GM18502 (cell line): Measurements from ENCODE around the gene CEBPE.
A peak's percentile ranks its signal among the peaks of the same experiment; 100 is the strongest.

Source experiments
- ATAC-seq: cut with Tn5 transposase; IDR thresholded peaks from one replicate; pipeline ENCODE4 v1.9.1; 2021; ENCODE audit warnings: mild to moderate bottlenecking; ENCODE audit not compliant: unreplicated experiment, poor library complexity

CEBPE gene

DNA sequence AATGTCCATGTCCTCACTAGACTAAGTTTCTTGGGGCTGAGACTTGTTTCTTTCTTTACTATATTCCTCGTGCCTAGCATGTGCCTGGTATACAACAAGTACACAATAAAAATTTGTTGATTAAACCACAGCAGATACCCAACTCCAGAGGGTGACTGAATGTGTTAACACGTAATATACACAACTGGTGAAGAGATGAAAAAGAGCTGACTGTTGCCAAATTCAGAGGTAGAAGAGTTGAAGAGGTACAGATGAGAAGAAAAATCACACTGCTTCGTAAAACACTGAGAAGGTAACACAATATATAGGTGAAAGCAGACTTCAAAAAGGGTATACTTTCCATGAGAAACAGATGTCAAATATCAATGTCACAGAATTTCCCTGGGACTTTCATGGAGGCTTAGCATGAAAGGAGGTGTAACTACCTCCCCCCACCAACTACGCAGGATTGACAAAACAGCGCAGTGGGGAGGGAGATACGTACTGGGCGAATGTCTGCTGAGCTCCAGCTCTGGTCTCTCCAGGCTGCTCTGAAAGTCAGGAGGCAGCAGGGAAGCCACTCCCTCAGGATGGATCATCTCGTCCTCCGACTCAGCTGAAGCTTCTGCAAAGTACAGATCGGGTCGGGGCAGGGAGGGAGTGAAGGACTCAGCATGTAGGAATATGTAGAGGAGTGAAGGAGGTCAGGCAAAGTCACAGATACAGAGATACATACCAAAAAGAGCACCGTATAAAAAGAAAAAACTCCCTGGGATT lies 29.4 kb downstream of the CEBPE start:
- ATAC-seq: no peak

DNA sequence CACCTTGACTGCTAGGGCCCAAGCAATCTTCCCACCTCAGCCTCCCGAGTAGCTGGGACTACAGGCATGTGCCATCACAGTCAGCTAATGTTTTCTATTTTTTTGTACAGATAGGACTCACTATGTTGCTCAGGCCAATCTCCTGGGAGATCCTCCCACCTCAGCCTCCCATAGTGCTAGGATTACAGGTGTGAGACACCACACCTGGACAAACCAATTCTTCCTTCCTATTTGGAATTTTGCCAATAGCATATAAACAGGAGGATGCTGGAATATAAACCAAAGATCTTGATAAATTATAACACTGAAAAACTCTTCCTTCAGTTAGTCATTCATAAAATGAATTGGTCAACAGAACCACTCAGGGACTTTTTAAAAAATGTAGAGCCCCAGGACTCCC lies 32.5 kb downstream of the CEBPE start:
- ATAC-seq: no peak

DNA sequence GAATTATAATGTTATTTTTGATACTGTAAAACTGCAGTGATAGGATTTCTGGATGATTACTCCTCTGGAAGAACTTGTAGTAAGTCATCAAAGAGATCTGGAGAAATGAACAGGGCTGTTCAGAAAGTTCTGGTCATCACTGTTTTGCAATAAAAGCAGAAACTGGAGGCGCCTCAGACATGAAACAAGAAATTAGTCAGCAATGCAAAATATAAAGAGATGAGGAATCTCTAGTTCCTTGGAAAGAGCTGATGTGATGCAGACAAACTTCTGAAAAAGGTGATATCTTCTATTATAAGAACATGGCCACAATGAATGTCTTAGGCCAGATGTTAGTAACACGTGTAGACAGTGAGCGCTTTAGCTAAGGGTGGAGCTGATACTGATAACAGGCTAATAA lies 33.6 kb downstream of the CEBPE start:
- no peak for ATAC-seq

DNA sequence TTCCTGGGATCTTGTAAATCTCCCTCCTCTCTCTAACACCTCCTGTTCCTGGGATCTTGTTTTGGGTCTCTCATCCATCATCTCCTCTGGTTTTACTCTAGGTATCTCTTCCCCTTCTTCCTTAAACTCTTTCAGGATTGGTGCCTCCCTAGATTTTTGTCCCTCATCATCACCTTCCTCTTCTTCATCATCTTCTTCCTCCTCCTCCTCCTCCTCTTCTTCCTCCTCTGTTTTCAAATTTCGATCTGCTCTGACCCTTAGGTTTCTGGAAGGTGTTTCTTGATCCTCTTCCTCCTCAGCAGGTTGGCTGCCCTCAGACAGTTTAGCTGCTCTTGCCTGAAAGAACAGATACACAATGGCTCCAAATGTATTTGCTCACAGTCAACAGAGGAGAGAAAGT lies 38.6 kb downstream of the CEBPE start:
- ATAC-seq: no peak

DNA sequence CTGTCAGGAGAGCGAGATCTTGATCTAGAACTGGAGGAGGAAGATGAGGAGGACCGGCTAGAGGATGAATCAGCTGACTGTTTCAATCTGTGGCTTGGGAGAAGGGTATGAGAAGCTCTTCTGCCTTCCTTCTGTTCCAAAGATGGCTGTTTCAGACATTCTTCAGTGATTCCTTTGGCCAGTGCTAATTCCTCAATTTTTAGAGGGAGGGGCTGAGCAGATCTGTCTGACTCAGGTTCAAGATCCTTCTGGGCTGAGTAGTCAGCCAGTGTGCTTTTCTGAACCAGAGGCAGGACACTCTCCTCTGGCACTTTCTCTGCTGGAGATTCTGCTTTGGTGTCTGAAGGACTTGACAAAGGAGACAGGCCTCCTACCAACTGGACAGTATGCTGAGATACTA lies 39.3 kb downstream of the CEBPE start:
- no peak for ATAC-seq

DNA sequence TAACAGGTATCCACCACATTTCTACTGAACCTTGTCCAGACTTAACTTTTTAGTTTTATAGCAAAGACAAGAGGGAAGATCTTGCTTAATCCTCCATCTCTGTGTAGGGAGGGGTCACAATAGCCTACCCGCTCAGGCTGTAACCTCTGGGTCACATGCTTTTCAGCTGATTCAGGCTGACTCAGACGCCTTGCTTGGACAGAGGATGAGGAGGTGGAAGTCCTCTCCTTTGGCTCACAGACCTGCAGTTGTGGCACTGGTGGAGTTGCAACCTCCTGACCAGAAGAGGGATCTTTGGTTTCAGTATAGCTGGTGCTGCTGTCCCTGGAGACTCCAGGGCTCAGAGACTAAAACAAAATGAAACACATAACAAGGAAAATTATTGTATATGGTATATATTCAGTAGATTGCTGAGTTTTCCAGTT lies 40.4 kb downstream of the CEBPE start:
- no peak for ATAC-seq

DNA sequence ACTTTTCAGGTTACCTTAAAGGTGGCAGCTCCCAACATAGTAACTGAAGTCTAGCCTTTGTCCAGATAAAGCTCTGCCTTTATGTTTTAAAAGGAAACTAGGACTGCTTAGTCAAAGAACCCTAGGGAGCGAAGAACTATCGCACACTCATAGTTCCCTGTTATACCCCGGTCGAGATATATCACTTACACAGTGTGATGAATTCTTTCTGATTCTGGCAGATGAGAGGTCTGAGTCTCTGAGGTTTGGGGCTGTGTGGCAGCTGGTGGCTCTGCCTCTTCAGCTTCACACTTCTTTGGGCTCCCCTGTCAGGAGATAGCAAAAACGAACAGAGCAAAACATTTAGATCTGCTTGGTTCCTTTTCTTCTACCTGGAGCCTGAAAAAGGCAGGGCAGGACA lies 41.1 kb downstream of the CEBPE start:
- no peak for ATAC-seq

DNA sequence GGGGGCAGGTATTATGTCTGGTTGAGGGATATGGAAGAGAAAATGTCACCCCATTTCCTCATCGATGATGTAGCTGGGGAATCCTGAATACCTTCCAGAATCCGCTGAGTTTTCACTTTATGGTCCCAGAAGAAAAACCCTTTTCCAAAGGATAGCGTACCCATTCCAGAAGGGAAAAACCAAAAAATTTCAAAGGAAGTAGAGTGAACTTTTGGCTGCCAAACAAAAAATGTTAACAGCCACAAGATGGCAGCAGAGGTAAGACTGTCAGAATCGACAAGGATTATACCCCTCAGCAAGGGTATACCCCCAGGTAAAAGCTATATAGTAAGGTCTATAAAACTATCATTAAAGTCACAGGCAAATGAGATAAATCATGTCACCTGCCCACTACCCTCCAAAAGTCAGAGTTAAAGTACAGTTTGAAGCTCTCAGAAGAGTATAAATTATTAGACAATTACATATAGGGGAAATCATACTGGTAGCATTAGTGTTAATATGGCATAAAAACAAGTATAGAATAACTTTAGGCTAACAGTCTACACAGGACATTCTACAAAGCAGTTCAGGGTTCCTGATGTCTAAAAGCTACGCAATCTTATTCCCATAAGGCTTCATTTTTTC lies 42.2 kb downstream of the CEBPE start:
- no peak for ATAC-seq

DNA sequence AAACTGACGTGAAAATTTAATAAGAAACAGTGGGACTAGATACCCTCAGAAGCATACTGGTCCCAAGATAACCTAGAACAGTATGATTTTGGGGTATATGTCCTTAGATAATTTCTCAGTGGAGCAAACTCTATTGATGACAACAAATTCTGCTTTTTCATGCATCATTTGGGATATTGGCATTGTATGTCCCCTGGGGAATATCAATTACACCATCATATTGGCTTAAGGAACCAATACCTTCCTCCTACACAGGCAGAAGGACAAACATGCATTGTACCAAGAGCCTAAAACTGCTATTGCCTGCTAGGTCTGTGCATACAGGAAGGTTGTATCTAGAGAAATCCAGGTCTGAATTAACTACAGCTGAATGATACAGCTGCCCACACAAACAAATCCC lies 44.1 kb downstream of the CEBPE start:
- no peak for ATAC-seq

DNA sequence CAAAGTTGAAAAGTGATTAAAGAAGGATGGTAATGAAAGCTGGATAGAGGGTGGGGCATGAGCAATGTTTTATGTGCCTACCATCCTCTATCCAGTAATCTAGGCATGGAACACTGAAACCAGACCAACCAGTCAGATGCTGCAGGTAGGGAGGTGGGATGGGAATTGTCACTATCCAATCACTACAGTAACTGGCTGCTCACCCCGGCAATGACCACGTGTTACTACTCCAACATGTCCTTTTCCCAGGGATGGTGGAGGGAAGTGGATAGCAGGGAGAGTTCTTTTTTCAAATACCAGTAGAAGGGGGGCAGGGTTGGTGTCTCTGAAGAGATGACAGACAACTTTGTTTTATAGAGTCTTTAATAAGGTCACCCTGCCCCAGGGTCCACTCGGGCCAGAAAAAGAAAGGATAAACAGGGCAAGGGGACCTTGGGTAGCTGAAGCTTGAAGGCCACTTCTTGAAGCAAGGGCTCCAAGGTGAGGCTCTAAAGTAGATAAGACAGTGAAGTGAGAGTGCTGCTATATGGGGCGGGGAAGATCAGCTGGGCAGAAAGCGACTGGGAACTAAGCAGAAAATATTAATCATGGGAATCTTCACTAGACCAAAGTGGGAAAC lies 47.0 kb downstream of the CEBPE start:
- ATAC-seq: no peak

DNA sequence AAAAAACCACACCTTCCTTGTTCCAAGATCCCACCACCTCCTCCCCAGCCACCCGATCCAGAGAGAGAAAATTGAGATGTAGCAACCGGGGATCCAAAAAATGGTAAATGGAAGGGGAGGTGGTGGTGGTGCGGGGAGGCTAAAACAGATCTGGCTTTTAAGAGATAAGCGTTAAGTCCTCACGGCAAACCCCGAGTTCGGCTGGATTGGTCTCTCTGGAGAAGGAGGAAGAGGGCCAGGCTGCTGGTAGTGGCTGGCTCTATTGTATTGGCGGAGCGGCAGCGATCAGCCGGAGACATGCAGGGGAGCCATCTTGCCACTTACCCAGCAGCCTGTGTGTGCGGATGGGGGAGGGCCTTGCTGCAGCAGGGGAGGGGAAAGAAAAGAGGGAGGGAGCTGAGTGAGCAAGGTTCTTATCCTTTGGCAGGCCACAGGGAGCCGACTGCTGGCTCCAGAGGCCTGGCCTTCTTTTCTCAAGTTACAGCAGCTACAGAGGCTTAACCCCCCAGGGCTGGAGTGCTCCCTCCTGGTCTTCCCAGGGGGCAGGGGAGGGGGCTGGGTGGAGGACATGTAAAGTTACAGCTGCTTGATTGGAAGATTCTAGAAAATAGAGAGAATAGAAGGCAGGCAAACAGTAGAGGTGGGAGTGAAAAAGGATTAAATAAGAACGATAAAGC lies 47.7 kb downstream of the CEBPE start:
- ATAC-seq: peak; percentile 91

DNA sequence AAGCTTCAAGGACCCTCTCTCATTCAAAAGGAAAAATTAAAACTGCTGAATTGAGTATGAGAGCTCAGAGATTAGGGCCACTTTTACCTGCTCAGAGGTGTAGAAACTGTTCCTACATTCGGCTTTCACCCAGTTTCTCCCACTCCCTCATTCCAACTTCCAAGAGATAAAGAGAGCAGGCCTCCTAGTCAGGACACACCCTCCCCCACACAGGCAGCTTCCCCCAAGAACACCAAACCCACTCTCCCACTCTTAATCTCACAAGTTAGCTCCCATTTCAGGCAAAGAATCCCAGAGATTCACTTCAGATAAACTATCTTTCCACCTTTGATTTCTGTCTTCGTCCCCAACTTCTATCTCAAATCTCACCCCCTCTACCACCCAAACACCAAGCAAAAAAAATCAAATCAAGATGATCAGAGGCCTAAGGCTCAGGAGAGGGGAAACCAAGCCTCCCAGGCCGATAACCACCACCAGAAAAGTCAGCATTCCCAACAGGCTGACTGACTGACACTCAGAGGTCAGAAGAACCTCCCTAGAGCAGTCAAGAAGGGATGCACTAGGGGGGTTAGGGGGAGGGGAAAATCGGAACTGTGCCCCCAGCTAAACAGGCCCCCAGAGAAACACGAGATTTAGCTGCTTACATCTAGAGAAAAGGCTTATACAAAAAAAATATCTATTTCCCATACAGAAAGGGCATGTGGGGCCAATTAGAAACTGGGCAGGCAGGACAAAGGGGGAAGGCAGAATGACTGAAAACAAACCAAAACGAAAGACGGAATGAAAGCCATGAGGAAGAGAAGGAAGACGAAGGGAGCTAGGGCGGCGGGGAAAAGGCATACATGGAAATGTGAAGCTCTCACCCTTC lies 48.6 kb downstream of the CEBPE start:
- no peak for ATAC-seq

DNA sequence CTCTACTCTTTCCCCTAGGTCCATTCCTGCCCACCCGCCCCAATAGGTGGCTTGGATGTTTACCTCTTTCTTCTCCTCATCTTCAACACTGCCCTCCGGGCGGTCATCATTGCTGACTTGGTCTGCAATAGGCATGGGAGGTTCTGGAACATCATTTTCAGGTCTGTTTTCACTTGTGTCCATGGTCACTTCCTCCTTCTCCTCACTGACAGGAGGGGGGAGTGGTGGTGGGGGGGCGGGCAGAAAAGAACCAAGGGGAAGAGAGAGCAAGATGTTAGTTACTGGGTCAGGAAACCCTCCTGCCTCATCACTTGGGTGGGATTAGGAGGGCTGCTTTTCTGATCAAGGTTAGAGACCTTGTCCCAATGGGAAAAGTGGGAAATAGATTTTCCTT lies 49.6 kb downstream of the CEBPE start:
- no peak for ATAC-seq

DNA sequence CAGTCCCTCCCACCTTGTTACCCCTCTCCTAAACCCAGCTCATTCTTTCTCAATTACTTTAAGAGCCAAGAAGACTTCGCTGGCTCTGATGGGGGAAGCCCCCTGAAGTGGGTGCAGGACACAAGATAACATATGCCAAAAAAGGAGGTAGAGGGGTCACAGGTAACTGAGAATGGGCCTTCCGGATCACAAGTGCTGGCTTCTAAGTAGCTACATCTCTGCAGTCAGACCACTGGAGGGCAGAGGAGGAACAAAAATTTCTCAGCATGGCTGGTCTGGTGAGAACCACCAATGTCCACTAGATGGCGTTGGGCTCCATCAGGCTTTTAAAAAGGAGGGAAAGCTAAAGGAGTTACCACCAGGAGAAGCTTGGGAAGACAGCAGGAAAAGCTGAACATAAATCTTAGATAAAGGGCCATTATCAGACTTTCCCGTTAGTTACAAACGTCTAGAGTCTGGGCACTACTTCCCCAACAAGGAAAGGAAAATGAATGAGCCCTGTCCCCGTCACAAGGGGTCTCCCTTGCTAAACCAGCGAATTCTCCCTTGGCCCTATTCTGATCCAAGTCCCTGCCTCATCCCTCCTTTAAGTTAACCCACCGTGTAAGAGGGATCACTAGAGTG lies 50.2 kb downstream of the CEBPE start:
- ATAC-seq: peak; percentile 72

DNA sequence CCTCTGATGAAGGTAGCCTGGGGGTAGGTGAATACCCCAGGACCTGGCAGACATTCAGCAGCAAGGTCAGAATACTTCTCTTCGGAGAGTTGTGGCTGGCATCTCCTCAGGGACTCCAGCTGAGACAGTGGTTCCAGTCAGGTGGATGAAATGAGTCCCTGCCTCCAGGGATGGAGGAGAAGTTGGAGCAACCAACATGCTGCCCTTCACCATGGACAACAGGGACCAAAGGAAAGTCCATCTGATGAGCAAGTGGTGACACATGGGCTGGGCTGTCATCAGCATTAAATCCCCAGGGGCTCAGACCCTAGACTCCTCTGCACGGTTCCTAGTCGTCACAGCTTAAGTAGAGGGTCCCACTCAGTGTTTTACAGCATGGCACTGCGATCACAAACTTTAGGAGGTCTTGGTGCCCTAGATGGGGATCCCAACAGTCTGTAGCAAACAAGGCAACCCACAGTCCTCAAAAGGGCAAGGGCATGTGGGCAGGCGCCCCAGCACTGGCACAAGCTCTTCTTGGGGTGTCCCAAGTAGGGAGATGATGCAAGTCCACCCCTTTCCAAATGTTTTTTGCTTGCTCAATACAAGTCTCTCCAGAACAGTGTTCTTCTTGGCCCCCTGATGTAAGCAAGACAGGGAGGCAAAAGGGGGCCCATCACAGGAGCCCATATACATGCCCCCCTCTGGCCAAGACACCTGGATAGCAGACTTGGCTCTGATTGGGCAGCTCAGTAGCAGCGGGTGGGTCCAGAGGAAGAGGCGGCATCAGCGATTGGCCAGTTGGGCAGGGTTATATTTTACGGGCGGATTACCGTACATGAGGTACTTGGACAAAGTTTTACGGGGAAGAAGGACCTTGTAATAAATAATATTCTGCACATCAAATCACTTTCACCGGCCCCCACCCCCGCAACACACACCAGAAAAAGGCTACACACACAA lies 50.9 kb downstream of the CEBPE start:
- ATAC-seq: no peak
